Keratinocyte (primary cell): ENCODE data around the gene AARSD1. TPM values are rescaled to one million over a fixed set of nuclear protein-coding genes. Genes with fewer than 3 reads are reported as not detected.
"Not testable (repeated sequence)": the region's sequence is repeated elsewhere in the genome, so short reads cannot be mapped to it uniquely, and the experiment has no call there.

Experiments used
- DNase-seq: peaks from one replicate; pipeline ENCODE4 v3.0.0-alpha.2; 2011; ENCODE audit warnings: low read depth, missing footprints, low spot score
- FAIRE-seq: peaks from 2 replicates; lab custom pipeline; 2011; peaks lifted over from hg19 to GRCh38; lab: Jason Lieb, UNC
- H2AFZ ChIP-seq: 2 replicates; pipeline ENCODE4 v1.6.0; 2012; ENCODE audit warnings: low read length, control low read depth, inconsistent platforms; ENCODE audit not compliant: control insufficient read depth
- H3K27ac ChIP-seq: 2 replicates; pipeline ENCODE4 v1.5.1; 2011; ENCODE audit warnings: low read length; ENCODE audit not compliant: control insufficient read depth, insufficient read depth
- H3K27me3 ChIP-seq: 3 replicates; pipeline ENCODE4 v1.6.0; 2011; ENCODE audit warnings: low read length; ENCODE audit not compliant: control insufficient read depth, insufficient read depth; ENCODE audit errors: extremely low read depth
- H3K36me3 ChIP-seq, 2 experiments: 2 replicates in 1 of 2; 3 replicates in 1 of 2; pipeline ENCODE4 v1.5.1; 2011; ENCODE audit warnings: low read length in 2 of 2, mild to moderate bottlenecking in 1 of 2; ENCODE audit not compliant: control insufficient read depth in 2 of 2, insufficient read depth in 2 of 2; ENCODE audit errors: extremely low read depth in 1 of 2
- H3K4me1 ChIP-seq: 3 replicates; pipeline ENCODE4 v1.5.1; 2011; ENCODE audit warnings: low read length; ENCODE audit not compliant: control insufficient read depth, insufficient read depth; ENCODE audit errors: extremely low read depth
- H3K4me2 ChIP-seq: 3 replicates; pipeline ENCODE4 v1.6.0; 2011; ENCODE audit warnings: low read depth, low read length; ENCODE audit not compliant: control insufficient read depth, insufficient read depth; ENCODE audit errors: extremely low read depth
- H3K4me3 ChIP-seq, 3 experiments: fragments of 200-600 bp in 1 of 3; sonication (generic) in 1 of 3; 2 replicates in 2 of 3; 3 replicates in 1 of 3; pipeline ENCODE4 v1.5.1; 2011 to 2016; ENCODE audit warnings: low read length in 3 of 3, mild to moderate bottlenecking in 3 of 3, control low read depth in 2 of 3, inconsistent platforms in 1 of 3, low read depth in 1 of 3, mixed read lengths in 1 of 3, mixed run types in 1 of 3, moderate library complexity in 1 of 3; ENCODE audit not compliant: control insufficient read depth in 2 of 3, insufficient read depth in 2 of 3; ENCODE audit errors: extremely low read depth in 1 of 3
- H3K79me2 ChIP-seq: 2 replicates; pipeline ENCODE4 v1.6.0; 2012; ENCODE audit warnings: low read length; ENCODE audit not compliant: control insufficient read depth, insufficient read depth
- H3K9ac ChIP-seq: 3 replicates; pipeline ENCODE4 v1.6.0; 2011; ENCODE audit warnings: low read length; ENCODE audit not compliant: control insufficient read depth, insufficient read depth; ENCODE audit errors: extremely low read depth
- H3K9me1 ChIP-seq: 3 replicates; pipeline ENCODE4 v1.6.0; 2011; ENCODE audit warnings: low read length; ENCODE audit not compliant: control insufficient read depth, insufficient read depth; ENCODE audit errors: extremely low read depth
- H3K9me3 ChIP-seq: 2 replicates; pipeline ENCODE4 v1.5.1; 2012; ENCODE audit warnings: low read depth, low read length; ENCODE audit not compliant: control insufficient read depth
- H4K20me1 ChIP-seq: 3 replicates; pipeline ENCODE4 v1.6.0; 2011; ENCODE audit warnings: low read length; ENCODE audit not compliant: control insufficient read depth, insufficient read depth; ENCODE audit errors: extremely low read depth
- EZH2 ChIP-seq: IDR thresholded peaks from one replicate; pipeline ENCODE4 v1.6.1; 2012; ENCODE audit warnings: inconsistent platforms, mild to moderate bottlenecking, low read length, moderate library complexity
- dilution Hi-C: fragments of 300-500 bp; cut with MboI; formaldehyde crosslinking; loops from one replicate; pipeline ENCODE4 v1.7.0; 2020; ENCODE audit warnings: low sequenced_read_pairs; ENCODE audit not compliant: extremely low pct_ligation_motif_present
- polyA plus RNA-seq, 5 experiments: library from polyadenylated mRNA; depleted of rRNA in 3 of 5; stranded (reverse) in 3 of 5; stranded (forward) in 1 of 5; unstranded in 1 of 5; fragments of >200 nt; gene quantifications; 1 replicate in 1 of 5; 2 replicates in 3 of 5; 3 replicates in 1 of 5; pipeline versions ENCODE4 v1.2.1 to v1.2.3, GENCODE V29; 2011 to 2012; ENCODE audit warnings: missing spikeins in 2 of 5, low read depth in 1 of 5, low replicate concordance in 1 of 5
- TF ChIP-seq, protein P1 (sequence below), 3 experiments: IDR thresholded peaks in 1 of 3; conservative IDR thresholded peaks in 1 of 3; optimal IDR thresholded peaks in 1 of 3; 2 replicates in 2 of 3; 3 replicates in 1 of 3; pipeline versions ENCODE3 to v1.5.1; 2011; ENCODE audit warnings: low read length in 3 of 3, mild to moderate bottlenecking in 3 of 3, moderate library complexity in 2 of 3, control low read depth in 1 of 3, inconsistent platforms in 1 of 3; ENCODE audit not compliant: insufficient read depth in 2 of 3; ENCODE audit errors: extremely low read depth in 1 of 3

Gene AARSD1
- polyA plus RNA-seq, 1 donor (not counting 4 experiments of a cell fraction or from before 2014, with no cell fraction given): 49.3 TPM

DNA sequence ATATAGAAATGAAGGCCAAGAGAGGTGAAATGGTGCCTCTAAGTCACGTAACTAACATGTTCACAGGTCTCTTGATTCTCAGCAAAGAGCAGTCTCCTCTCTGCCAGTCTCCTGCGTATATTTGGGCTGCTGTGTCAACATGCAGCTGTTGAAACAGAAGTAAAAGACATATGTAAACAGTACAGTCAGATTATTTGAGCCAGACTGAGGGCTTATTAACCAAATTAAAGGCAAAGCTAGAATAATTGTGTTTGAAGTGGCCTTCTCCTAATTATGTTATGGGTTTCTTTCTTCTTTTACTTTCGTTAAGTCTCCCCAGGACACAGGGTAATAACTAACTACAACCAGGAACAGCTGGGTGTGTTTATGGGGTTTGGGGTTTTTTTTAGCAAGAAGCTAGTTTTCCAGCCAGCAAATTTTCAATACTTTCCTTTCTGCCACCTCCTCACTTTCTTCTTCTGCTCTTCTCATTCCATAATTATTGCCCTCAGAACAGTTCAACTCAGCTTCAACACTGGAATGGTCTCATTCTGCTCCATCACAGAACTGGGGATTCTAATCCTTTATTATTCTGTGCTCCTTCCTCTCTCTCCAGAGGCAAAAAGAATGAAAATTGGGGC, 45.2 kb downstream of the AARSD1 start:
- H3K4me3 ChIP-seq: no peak overlapping the region
- H3K36me3 ChIP-seq: no peaks in the 10 kb centered on the region
- H3K9me1 ChIP-seq: no peaks in the 10 kb centered on the region
- dilution Hi-C loops: no loop called here
- H3K4me1 ChIP-seq: no peaks in the 10 kb centered on the region
- H3K27me3 ChIP-seq: no peaks in the 10 kb centered on the region
- H3K79me2 ChIP-seq: no peaks in the 10 kb centered on the region
- H2AFZ ChIP-seq: no peak overlapping the region
- no peak for FAIRE-seq
- H3K9ac ChIP-seq: no peak overlapping the region
- no peak overlapping the region for H3K4me2 ChIP-seq
- no peaks in the 10 kb centered on the region for H4K20me1 ChIP-seq
- no peak for DNase-seq
- TF ChIP-seq EZH2: no peak
- TF ChIP-seq, protein P1, sequence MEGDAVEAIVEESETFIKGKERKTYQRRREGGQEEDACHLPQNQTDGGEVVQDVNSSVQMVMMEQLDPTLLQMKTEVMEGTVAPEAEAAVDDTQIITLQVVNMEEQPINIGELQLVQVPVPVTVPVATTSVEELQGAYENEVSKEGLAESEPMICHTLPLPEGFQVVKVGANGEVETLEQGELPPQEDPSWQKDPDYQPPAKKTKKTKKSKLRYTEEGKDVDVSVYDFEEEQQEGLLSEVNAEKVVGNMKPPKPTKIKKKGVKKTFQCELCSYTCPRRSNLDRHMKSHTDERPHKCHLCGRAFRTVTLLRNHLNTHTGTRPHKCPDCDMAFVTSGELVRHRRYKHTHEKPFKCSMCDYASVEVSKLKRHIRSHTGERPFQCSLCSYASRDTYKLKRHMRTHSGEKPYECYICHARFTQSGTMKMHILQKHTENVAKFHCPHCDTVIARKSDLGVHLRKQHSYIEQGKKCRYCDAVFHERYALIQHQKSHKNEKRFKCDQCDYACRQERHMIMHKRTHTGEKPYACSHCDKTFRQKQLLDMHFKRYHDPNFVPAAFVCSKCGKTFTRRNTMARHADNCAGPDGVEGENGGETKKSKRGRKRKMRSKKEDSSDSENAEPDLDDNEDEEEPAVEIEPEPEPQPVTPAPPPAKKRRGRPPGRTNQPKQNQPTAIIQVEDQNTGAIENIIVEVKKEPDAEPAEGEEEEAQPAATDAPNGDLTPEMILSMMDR (optimal IDR thresholded peaks at IDR 0.05 in 1 of 3, IDR thresholded peaks at IDR 0.05 in 1 of 3, conservative IDR thresholded peaks at IDR 0.05 in 1 of 3; ENCODE audit: extremely low read depth in 1 of 3, insufficient read depth in 2 of 3, low read length in 3 of 3): no peak
- H3K27ac ChIP-seq: no peak overlapping the region
- H3K9me3 ChIP-seq: no peaks in the 10 kb centered on the region

DNA sequence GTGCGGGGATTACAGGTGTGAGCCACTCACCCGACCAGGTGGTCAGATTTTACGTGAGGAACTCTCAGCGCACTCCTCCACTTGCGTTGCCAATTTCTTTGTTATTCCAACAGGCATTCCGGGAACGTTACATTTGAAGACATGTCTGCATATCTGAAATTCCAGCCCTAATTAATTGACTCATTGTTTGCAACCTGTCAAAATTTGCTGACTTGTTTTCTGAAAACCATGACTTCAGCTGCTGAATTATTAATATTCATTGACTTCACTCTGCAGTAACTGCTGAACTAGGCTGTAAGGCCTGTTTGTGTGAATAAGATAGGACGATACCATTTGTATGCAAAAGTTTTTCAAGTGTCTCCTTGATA, 47.0 kb downstream of the AARSD1 start:
- no peak overlapping the region for H3K27ac ChIP-seq
- no peaks in the 10 kb centered on the region for H3K4me1 ChIP-seq
- H3K9me1 ChIP-seq: no peaks in the 10 kb centered on the region
- no peaks in the 10 kb centered on the region for H3K27me3 ChIP-seq
- no peak overlapping the region for H2AFZ ChIP-seq
- no peak for FAIRE-seq
- H4K20me1 ChIP-seq: no peaks in the 10 kb centered on the region
- no peak for DNase-seq
- no peak overlapping the region for H3K4me2 ChIP-seq
- H3K9me3 ChIP-seq: no peaks in the 10 kb centered on the region
- no peak overlapping the region for H3K4me3 ChIP-seq
- H3K36me3 ChIP-seq: no peaks in the 10 kb centered on the region
- TF ChIP-seq, protein P1 (optimal IDR thresholded peaks at IDR 0.05 in 1 of 3, IDR thresholded peaks at IDR 0.05 in 1 of 3, conservative IDR thresholded peaks at IDR 0.05 in 1 of 3; ENCODE audit: extremely low read depth in 1 of 3, insufficient read depth in 2 of 3, low read length in 3 of 3): no peak
- TF ChIP-seq EZH2: no peak
- no peaks in the 10 kb centered on the region for H3K79me2 ChIP-seq
- dilution Hi-C loops: no loop called here
- H3K9ac ChIP-seq: no peak overlapping the region

DNA sequence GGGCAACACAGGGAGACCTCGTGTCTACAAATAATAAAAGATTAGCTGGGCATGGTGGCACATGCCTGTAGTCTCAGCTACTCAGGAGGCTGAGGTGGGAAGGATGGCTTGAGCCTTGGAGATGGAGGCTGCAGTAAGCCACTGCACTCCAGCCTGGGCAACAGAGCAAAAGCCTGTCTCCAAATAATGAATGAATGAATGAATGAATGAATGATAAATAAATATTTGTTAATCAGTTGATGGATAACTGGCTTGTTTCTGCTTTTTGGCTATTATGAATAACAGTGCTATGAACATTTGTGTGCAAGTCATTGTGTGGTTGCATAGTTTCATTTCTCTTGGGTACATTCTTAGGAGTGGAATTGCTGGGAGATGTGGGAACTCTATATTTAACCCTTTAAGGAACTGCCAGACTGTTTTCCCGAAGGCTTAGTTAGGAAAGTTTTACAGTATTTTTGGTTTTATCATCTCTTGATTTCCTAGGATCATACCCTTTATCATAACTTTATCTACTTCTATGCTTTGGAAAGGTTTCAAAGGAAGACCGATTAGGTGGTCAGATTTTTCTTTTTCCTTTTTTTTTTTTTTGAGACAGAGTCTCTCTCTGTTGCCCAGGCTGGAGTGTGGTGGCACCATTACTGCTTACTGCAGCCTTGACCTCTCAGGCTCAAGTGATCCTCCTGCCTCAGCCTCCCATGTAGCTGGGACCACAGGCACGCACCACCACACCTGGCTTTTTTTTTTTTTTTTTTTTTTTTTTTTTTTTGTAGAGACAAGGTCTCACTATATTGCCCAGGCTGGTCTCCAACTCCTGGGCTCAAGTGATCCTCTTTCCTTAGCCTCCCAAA, 47.6 kb downstream of the AARSD1 start:
- H3K4me1 ChIP-seq, H3K4me3 ChIP-seq, H4K20me1 ChIP-seq, H3K27ac ChIP-seq, DNase-seq, H3K79me2 ChIP-seq, H3K9me1 ChIP-seq, H3K36me3 ChIP-seq, H3K9ac ChIP-seq, FAIRE-seq, H2AFZ ChIP-seq, H3K27me3 ChIP-seq, H3K9me3 ChIP-seq, dilution Hi-C loops, H3K4me2 ChIP-seq: not testable (repeated sequence)
